ENCODE measurements around the gene OR2W3.
A peak's percentile ranks its signal among the peaks of the same experiment; 100 is the strongest.

Gene OR2W3

GRCh38 chr1:247895163-247895637 lies at the start of gene OR2W3:
Gene OR2W3, plus strand, starts transcription at chr1:247895587. Its CDS starts 0 bp downstream, at chr1:247895587.
- DNase-seq = no peak

- DNase-seq = no peak
These were observed 49.7 kb upstream of the OR2W3 start for GRCh38 chr1:247845693-247846017.

DNA sequence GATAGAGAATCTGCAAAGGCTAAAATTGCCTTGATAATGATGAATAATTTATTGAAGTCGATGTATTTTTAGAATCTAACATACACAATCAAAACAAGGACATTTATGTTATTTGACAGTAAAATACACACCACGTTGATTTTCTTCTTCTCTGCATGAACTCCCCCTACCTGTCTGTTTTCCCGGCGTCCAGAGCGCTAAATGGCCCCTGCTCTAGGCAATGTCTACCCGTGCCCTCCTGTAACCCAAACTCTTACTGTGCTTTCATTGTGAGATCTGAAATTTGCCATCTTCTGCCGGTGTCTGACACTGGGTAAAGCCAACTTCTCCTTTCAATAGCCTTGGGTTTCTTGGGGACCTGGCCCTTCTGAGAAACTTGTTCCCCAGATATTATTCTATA lies 47.0 kb upstream of the OR2W3 start:
- DNase-seq = no peak

- DNase-seq = no peak
These were observed 45.8 kb upstream of the OR2W3 start for GRCh38 chr1:247849616-247850015.

DNA sequence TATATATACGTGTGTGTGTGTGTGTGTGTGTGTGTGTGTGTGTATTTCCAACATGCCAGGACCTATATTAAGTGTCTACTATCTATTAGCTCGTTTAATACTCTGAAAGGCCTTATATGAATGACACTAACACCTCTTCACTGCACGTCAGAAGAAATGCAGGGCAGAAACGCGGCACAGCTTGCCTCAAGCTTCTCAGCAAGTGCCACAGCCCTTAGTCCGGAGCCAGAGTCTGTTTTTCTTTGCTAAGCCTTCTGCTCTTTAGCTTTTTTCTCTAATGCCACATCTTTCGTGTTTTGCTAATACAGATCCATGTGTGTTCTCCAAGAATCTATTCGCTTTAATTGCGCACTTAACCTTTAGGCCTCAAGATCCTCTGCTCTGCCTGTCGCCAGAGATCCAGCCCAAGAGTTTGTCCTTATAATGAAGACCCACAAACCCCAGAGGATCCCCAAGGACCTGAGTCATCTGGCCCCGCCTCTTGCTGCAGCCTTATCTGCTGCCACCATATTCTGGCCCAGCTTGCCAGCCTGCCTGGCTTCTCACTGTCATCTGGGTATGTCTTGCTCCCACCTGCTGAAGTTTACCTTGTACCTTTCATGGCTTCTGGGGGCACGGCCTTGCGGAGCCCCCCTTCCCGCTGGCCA lies 40.4 kb upstream of the OR2W3 start:
- no peak for DNase-seq

- DNase-seq = no peak
These were observed 39.5 kb upstream of the OR2W3 start for GRCh38 chr1:247855911-247856310.

GRCh38 chr1:247857069-247857984 lies 38.1 kb upstream of the OR2W3 start, which contains the start of gene TRIM58:
Gene TRIM58, plus strand, starts transcription at chr1:247857187. Its CDS starts 60 bp downstream, at chr1:247857247.
- peak; percentile 10 for DNase-seq

DNA sequence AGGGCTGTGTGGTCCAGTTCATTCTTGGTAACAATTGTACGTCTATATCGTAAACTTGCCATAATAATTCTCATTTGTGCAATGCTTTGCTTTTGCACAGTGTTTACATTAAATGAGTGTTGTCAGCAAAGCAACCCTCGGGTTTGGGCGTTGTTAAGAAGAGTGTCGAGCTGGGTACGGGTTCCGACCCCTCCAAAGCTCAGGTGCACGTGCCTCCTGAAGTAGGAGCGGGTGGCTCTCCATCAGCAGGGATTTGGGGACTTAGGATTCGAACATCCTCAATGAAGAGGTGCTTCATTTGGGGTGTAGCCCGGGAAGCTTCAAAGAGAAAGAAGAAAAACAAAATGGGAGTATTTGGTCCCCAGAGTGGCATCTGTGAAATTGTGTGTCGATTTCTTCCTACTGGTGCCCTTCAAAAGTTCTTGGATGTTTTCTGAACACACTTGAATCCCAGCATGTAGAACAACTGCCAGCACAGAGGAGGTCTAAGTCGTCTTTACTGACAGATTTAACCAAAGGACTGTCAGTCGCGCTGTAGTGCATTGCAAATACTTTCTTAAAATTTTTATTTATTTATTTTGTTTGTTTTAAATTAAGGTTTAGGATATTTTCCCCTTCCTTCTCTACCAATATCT lies 37.3 kb upstream of the OR2W3 start:
- DNase-seq = no peak

GRCh38 chr1:247862756-247863155 lies 32.6 kb upstream of the OR2W3 start:
- DNase-seq = no peak

- no peak for DNase-seq
These were observed 30.7 kb upstream of the OR2W3 start for GRCh38 chr1:247864644-247865043.

DNA sequence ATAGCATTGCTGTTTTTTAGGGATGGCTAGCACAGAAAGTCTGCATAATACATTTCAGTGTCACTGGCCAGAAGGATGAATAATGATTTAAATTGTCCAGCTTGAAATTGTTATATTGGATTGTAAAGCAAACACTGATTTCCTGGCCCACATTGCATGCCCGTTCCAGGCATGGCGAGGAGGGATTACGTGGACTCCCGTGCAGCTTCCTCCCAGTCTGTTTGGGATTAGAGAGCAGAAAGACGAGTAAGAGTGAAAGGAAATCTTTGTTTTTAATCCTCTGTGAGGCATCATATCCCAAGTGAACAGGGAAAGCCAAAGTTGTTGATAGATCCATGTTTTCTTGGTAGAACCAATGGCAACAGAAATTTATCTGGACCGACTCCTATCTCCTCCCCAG lies 30.0 kb upstream of the OR2W3 start:
- DNase-seq = no peak

GRCh38 chr1:247883346-247883745 lies 12.0 kb upstream of the OR2W3 start:
- DNase-seq = no peak

- DNase-seq = no peak
These were observed 10.5 kb upstream of the OR2W3 start for GRCh38 chr1:247884797-247885413.

- DNase-seq = no peak
These were observed 589 bp downstream of the OR2W3 start for GRCh38 chr1:247895976-247896375.

GRCh38 chr1:247904122-247904521 lies 8.7 kb downstream of the OR2W3 start:
- no peak for DNase-seq

DNA sequence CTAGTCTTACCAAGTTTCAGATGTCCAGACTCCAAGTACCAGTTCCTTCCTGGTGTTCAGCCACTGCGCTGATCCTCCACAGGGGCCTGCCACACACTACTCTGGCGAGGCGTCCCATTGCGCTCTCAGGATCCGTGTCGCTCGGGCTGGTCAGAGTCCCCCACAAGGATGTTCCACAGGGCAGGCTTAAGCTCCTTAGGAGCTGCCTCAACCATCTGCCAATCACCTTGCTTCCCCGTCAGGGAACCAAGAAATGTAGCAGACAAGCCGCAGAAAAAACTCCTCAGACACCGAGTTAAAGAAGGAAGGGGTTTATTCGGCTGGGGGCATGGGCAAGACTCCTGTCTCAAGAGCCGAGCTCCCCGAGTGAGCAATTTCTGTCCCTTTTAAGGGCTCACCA lies 9.8 kb downstream of the OR2W3 start:
- DNase-seq = no peak

DNA sequence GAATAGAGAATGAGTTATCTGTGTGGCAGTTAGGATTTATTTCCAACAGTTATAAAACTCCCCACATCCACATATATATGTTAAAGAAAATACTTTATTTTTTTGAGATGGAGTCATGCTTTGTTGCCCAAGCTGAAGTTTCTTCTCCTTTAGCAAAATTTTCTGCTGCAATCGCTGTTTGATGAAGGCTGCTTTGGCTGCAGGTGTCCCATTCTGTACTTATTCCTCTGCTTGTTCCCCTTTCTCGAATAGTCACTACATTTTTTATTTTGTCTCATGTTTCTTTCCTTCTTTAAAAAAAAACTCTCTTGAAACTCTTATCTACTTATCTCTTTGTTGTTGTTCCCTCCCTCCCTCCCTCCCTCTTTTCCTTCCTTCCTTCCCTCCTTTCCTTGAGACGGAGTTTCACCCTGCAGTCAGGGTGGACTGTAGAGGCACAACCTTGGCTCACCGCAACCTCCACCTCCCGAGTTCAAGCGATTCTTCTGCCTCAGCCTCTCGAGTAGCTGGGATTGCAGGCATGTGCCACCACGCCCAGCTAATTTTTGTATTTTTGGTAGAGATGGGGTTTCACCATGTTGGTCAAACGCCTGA lies 10.6 kb downstream of the OR2W3 start:
- no peak for DNase-seq

DNA sequence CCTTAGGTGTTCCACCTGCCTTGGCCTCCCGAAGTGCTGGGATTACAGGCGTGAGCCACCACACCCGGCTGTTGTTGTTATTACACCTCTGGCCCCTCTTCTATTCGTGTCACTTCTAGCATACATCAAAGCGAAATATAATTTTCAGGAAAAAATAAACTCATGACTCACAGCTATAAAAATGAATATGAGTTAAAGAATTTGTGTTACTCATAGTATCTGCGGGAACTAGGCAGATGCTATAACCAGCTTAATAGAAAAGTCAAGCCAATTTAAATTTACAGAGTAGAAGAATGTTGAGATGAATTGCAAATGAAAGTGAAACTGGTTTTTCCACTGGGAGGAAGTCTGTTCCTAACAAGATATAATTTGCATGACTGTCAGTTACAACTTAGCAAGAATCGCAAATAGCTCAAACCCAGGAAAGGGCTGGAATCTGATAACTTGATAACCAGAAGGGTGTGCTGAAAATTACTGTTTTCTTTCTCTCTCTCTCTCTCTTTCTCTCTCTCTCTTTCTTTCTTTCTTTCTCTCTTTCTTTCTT lies 11.2 kb downstream of the OR2W3 start:
- peak; percentile 3 for DNase-seq

DNA sequence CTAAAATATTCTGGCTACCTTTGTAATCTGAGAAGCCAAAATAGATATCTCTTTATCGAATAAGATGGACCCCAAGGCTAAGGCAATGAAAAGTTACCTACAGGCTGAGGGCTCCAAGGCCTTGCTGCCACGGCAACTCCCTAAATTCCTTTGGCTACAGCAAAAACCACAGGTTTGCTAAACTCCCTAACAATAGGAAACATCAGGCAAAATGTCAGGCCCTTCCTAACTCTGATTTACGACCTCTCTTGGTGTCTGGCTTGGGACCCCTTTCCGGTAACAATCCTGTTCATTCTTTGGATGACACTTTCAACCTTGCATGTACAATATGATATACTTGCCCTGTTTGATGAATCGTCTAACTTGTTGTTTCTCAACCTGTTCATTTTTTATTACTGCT lies 13.4 kb downstream of the OR2W3 start:
- DNase-seq = no peak

DNA sequence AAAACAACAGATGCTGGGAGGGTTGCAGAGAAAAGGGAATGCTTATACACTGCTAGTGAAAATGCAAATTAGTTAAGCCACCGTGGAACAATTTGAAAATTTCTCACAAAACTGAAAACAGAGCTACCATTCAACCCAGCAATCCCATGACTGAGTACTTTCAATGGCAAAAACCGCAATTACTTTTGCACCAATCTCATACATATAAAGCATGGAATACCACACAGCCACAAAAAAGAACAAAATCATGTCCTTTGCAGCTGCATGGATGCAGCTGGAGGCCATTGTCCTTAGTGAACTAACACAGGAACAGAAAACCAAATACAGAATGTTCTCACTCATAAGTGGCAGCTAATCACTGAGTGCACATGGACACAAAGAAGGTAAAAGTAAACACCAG lies 18.4 kb downstream of the OR2W3 start:
- DNase-seq = no peak

DNA sequence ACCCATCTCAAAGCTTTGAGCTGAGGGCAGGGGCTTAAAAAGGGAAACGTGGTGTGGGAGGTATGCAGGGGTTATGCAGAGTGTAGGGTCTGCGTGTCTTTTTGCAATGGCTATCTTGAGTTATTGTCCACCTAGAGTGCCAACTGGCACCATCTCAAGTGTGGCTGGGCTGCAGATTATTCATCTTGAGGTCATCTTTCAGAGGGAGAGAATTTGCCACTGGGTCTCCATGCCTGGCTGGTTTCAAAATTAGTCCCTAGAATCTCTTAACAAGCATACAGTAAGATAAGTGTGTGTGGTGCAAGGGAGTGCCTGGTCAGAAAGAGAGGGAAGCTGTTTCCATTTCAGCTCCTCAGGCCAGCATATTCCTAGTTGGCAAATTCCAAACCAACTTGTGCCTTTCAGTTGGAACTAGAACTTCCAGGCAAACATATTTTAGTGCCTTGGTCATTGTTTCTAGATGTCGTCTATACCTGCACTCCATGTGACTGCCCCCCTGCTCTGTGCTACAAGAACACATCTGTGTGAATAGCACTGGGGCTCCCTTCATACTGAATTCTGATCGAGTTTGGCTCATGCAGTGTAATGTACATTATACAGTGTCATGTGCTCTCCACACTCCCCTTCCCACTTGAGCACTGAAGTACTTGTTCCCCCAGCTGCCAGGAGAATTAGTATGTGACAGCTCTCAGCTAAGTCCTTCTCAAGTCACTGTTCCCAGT lies 19.7 kb downstream of the OR2W3 start:
- DNase-seq = no peak

DNA sequence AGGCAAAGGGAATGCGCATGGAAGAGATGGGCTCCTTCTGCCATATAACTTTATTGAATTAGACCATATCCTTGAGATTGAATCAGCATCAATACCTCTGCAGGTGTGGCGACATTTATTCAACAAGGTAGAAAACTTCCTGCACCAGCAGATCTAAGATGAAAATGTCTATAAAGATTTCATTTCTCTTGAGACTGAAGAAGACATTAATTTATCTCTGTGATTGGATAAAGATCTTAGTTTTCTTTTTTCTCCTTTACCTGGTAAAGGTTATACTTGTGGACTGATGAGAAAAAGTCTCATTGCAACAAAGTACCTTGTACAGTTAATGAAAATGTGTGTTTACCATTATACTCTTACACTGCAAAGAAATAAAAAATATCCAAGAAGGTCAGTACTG lies 24.6 kb downstream of the OR2W3 start, which contains the start of gene OR2T8:
Gene OR2T8, plus strand, starts transcription at position 301 of the 400 bp plus-strand sequence. CDS start 766 bp downstream, outside the sequence.
- DNase-seq = no peak

Measured in activated CD4-positive, alpha-beta T cell treated with anti-CD3 and anti-CD28 coated beads, Interleukin-2, amount 50 U/mL, for 16 hours (primary cell).